HEK293 (cell line): ENCODE results near the gene HTR6.
"Not testable (repeated sequence)": the region's sequence is repeated elsewhere in the genome, so short reads cannot be mapped to it uniquely, and the experiment has no call there.

Experiments used
- CTCF ChIA-PET: fragments of 350-600 bp; formaldehyde crosslinking; extraction: SDS; loops from one replicate; lab custom pipeline; 2021; ENCODE audit warnings: antibody characterized with exemption; lab: Yijun Ruan, JAX
- POLR2A ChIA-PET: fragments of 300-600 bp; formaldehyde crosslinking; extraction: SDS; loops from one replicate; lab custom pipeline; 2020; ENCODE audit warnings: antibody characterized with exemption, inconsistent platforms; lab: Yijun Ruan, JAX
- H3K27ac ChIP-seq: fragments of 200-500 bp; sonication (Bioruptor generic); 2 replicates; pipeline ENCODE4 v1.5.1; 2014; ENCODE audit warnings: low read depth, low read length, control low read depth, inconsistent platforms; ENCODE audit errors: extremely low read depth
- H3K36me3 ChIP-seq, 2 experiments: fragments of 200-500 bp in 1 of 2; sonication (Bioruptor generic) in 1 of 2; 1 replicate in 1 of 2; 2 replicates in 1 of 2; pipeline ENCODE4 v1.5.1; 2014 to 2017; ENCODE audit warnings: inconsistent platforms in 2 of 2, low read length in 2 of 2; ENCODE audit not compliant: control insufficient read depth in 2 of 2, insufficient read depth in 1 of 2
- H3K4me1 ChIP-seq: fragments of 200-500 bp; sonication (Bioruptor generic); 2 replicates; pipeline ENCODE4 v1.5.1; 2014; ENCODE audit warnings: mild to moderate bottlenecking, low read length, inconsistent platforms; ENCODE audit not compliant: control insufficient read depth, insufficient read depth
- H3K4me3 ChIP-seq: 2 replicates; pipeline ENCODE4 v1.5.1; 2011; ENCODE audit warnings: low read depth, mild to moderate bottlenecking, control low read depth, low read length, moderate library complexity
- H3K9me3 ChIP-seq: fragments of 200-500 bp; sonication (Bioruptor generic); 2 replicates; pipeline ENCODE4 v1.5.1; 2014; ENCODE audit warnings: low read depth, low read length, inconsistent platforms; ENCODE audit not compliant: control insufficient read depth, insufficient read depth
- BCL11A ChIP-seq: fragments of 450-650 bp; formaldehyde crosslinking; IDR thresholded peaks from 2 replicates; pipeline ENCODE4 v1.5.1; 2016; ENCODE audit warnings: low read depth, missing biosample characterization, missing genetic modification characterization
- BCL11B ChIP-seq: fragments of 450-650 bp; formaldehyde crosslinking; IDR thresholded peaks from 2 replicates; pipeline ENCODE4 v1.5.1; 2016; ENCODE audit warnings: low read depth, missing biosample characterization, missing genetic modification characterization
- EGR2 ChIP-seq: fragments of 450-650 bp; formaldehyde crosslinking; IDR thresholded peaks from 2 replicates; pipeline ENCODE4 v1.5.1; 2016; ENCODE audit warnings: low read depth, missing biosample characterization, missing genetic modification characterization
- KLF9 ChIP-seq: fragments of 450-650 bp; formaldehyde crosslinking; IDR thresholded peaks from 2 replicates; pipeline ENCODE4 v1.5.1; 2016; ENCODE audit warnings: missing biosample characterization, missing genetic modification characterization, low read depth
- PRDM1 ChIP-seq: fragments of 450-650 bp; formaldehyde crosslinking; IDR thresholded peaks from 2 replicates; pipeline ENCODE4; 2016; ENCODE audit warnings: missing biosample characterization, missing genetic modification characterization
- PRDM2 ChIP-seq: fragments of 450-650 bp; formaldehyde crosslinking; IDR thresholded peaks from 2 replicates; pipeline ENCODE4 v1.5.1; 2016; ENCODE audit warnings: missing biosample characterization, missing genetic modification characterization, borderline replicate concordance
- PRDM6 ChIP-seq: fragments of 450-650 bp; formaldehyde crosslinking; IDR thresholded peaks from 2 replicates; pipeline ENCODE4 v1.5.1; 2017; ENCODE audit warnings: missing biosample characterization, missing genetic modification characterization
- SCRT2 ChIP-seq: fragments of 450-650 bp; formaldehyde crosslinking; IDR thresholded peaks from 2 replicates; pipeline ENCODE4 v1.5.1; 2016; ENCODE audit warnings: missing biosample characterization, missing genetic modification characterization
- ZBTB8A ChIP-seq: fragments of 450-650 bp; formaldehyde crosslinking; IDR thresholded peaks from 2 replicates; pipeline ENCODE4 v1.5.1; 2016; ENCODE audit warnings: missing biosample characterization, missing genetic modification characterization
- ZNF121 ChIP-seq: fragments of 450-650 bp; formaldehyde crosslinking; IDR thresholded peaks from 2 replicates; pipeline ENCODE4 v1.5.1; 2016; ENCODE audit warnings: missing biosample characterization, missing genetic modification characterization
- ZNF626 ChIP-seq: fragments of 450-650 bp; sonication (Bioruptor Pico); formaldehyde crosslinking; IDR thresholded peaks from 2 replicates; pipeline ENCODE4 v1.5.1; 2018; ENCODE audit warnings: missing biosample characterization, missing genetic modification characterization, inconsistent platforms
- ZNF660 ChIP-seq: fragments of 450-650 bp; IDR thresholded peaks from 2 replicates; pipeline ENCODE4 v1.5.1; 2018; ENCODE audit warnings: missing biosample characterization, mild to moderate bottlenecking, missing genetic modification characterization
- ZSCAN4 ChIP-seq: fragments of 450-650 bp; formaldehyde crosslinking; IDR thresholded peaks from 2 replicates; pipeline ENCODE4 v1.5.1; 2017; ENCODE audit warnings: missing biosample characterization, missing genetic modification characterization

The HTR6 gene

GRCh38 chr1:19630192-19630591 is 34.5 kb upstream of the HTR6 start:
- CTCF ChIA-PET = interaction anchor here (1.4 to 1.6 kb wide), 3 partner anchors 9 to 47 kb away, joined by 4 to 6 read pairs (median 4); no protein-coding TSS in a partner anchor
- H3K27ac ChIP-seq, POLR2A ChIA-PET, H3K4me3 ChIP-seq, H3K9me3 ChIP-seq, H3K4me1 ChIP-seq: not testable (repeated sequence)
- TF ChIP-seq ZNF121 (tag by site-specific recombination) (peak; percentile 74; the same call in 1 of the 2 replicates), SCRT2 (tag by site-specific recombination) (peak; percentile 70)
- peaks cover 0 to 38% of the 10 kb centered on the region in 2 experiments; a peak in 1 of 3 replicates for H3K36me3 ChIP-seq

- H3K4me1 ChIP-seq = no peaks in the 10 kb centered on the region
- CTCF ChIA-PET = interaction anchor here (0.6 to 1.6 kb wide), 4 partner anchors 9 to 48 kb away, joined by 3 to 6 read pairs (median 4); no protein-coding TSS in a partner anchor
- peaks cover 0 to 31% of the 10 kb centered on the region in 2 experiments; a peak in 1 of 3 replicates for H3K36me3 ChIP-seq
- peak; percentile 73 for TF ChIP-seq PRDM6 (tag by site-specific recombination)
- no peak for TF ChIP-seq BCL11B (tag by site-specific recombination)
- 0 out of 2 replicates have a peak, but pooled peaks have one; percentile 14 for TF ChIP-seq PRDM1
- TF ChIP-seq ZBTB8A (tag by site-specific recombination) = no peak
- TF ChIP-seq EGR2 (tag by site-specific recombination) = peak; percentile 50; the same call in 1 of the 2 replicates
- no peak for TF ChIP-seq ZNF626 (tag by site-specific recombination)
- no peak for TF ChIP-seq BCL11A (tag by site-specific recombination)
- POLR2A ChIA-PET = no interaction called here
- no peaks in the 10 kb centered on the region for H3K9me3 ChIP-seq
- no peak overlapping the region for H3K4me3 ChIP-seq
- H3K27ac ChIP-seq = no peak overlapping the region
Measured at GRCh38 chr1:19630720-19631395, 33.8 kb upstream of the HTR6 start.

GRCh38 chr1:19632211-19632610 is 32.5 kb upstream of the HTR6 start:
- H3K27ac ChIP-seq = no peak overlapping the region
- H3K9me3 ChIP-seq = no peaks in the 10 kb centered on the region
- H3K4me3 ChIP-seq = no peak overlapping the region
- CTCF ChIA-PET = interaction anchor here (0.6 kb wide), 2 partner anchors 35 to 240 kb away, joined by 3 read pairs; no protein-coding TSS in a partner anchor
- H3K4me1 ChIP-seq = no peaks in the 10 kb centered on the region
- peaks cover 0 to 18% of the 10 kb centered on the region in 2 experiments; a peak in 1 of 3 replicates for H3K36me3 ChIP-seq
- TF ChIP-seq ZNF660 (tag by site-specific recombination) (no peak), ZSCAN4 (tag by site-specific recombination) (0 out of 2 replicates have a peak, but pooled peaks have one; percentile 9)
- TF ChIP-seq, all 188 proteins: peak for 1
- POLR2A ChIA-PET = interaction anchor here (0.6 kb wide), 1 partner anchor 389 kb away, joined by 3 read pairs; no protein-coding TSS in a partner anchor

GRCh38 chr1:19633106-19633505 is 31.6 kb upstream of the HTR6 start:
- CTCF ChIA-PET = no interaction called here
- H3K9me3 ChIP-seq = no peaks in the 10 kb centered on the region
- H3K36me3 ChIP-seq = peaks cover 0 to 11% of the 10 kb centered on the region in 2 experiments; a peak in 1 of 3 replicates
- H3K4me1 ChIP-seq = no peaks in the 10 kb centered on the region
- no peak overlapping the region for H3K27ac ChIP-seq
- POLR2A ChIA-PET = no interaction called here
- H3K4me3 ChIP-seq = no peak overlapping the region
- TF ChIP-seq PRDM2 (tag by site-specific recombination) (no peak), KLF9 (tag by site-specific recombination) (no peak)
